HEK293 (cell line): ENCODE results near the gene XDH.

Experiments used
- CTCF ChIA-PET: fragments of 350-600 bp; formaldehyde crosslinking; extraction: SDS; loops from one replicate; lab custom pipeline; 2021; ENCODE audit warnings: antibody characterized with exemption; lab: Yijun Ruan, JAX
- POLR2A ChIA-PET: fragments of 300-600 bp; formaldehyde crosslinking; extraction: SDS; loops from one replicate; lab custom pipeline; 2020; ENCODE audit warnings: antibody characterized with exemption, inconsistent platforms; lab: Yijun Ruan, JAX
- H3K27ac ChIP-seq: fragments of 200-500 bp; sonication (Bioruptor generic); 2 replicates; pipeline ENCODE4 v1.5.1; 2014; ENCODE audit warnings: low read depth, low read length, control low read depth, inconsistent platforms; ENCODE audit errors: extremely low read depth
- H3K36me3 ChIP-seq, 2 experiments: fragments of 200-500 bp in 1 of 2; sonication (Bioruptor generic) in 1 of 2; 1 replicate in 1 of 2; 2 replicates in 1 of 2; pipeline ENCODE4 v1.5.1; 2014 to 2017; ENCODE audit warnings: inconsistent platforms in 2 of 2, low read length in 2 of 2; ENCODE audit not compliant: control insufficient read depth in 2 of 2, insufficient read depth in 1 of 2
- H3K4me1 ChIP-seq: fragments of 200-500 bp; sonication (Bioruptor generic); 2 replicates; pipeline ENCODE4 v1.5.1; 2014; ENCODE audit warnings: mild to moderate bottlenecking, low read length, inconsistent platforms; ENCODE audit not compliant: control insufficient read depth, insufficient read depth
- H3K4me3 ChIP-seq: 2 replicates; pipeline ENCODE4 v1.5.1; 2011; ENCODE audit warnings: low read depth, mild to moderate bottlenecking, control low read depth, low read length, moderate library complexity
- H3K9me3 ChIP-seq: fragments of 200-500 bp; sonication (Bioruptor generic); 2 replicates; pipeline ENCODE4 v1.5.1; 2014; ENCODE audit warnings: low read depth, low read length, inconsistent platforms; ENCODE audit not compliant: control insufficient read depth, insufficient read depth
- ELK4 ChIP-seq: IDR thresholded peaks from 2 replicates; pipeline ENCODE4 v1.6.1; 2011; ENCODE audit warnings: mild to moderate bottlenecking, low read depth, low read length, borderline replicate concordance
- HOXD13 ChIP-seq: sonication (generic); formaldehyde crosslinking; IDR thresholded peaks from 2 replicates; pipeline ENCODE4 v1.8.0; 2022; ENCODE audit warnings: missing genetic modification reagents, borderline replicate concordance
- IKZF3 ChIP-seq: fragments of 450-650 bp; IDR thresholded peaks from 2 replicates; pipeline ENCODE4 v1.5.0; 2018; ENCODE audit warnings: missing biosample characterization, mild to moderate bottlenecking, missing genetic modification characterization, moderate library complexity
- PRDM2 ChIP-seq: fragments of 450-650 bp; formaldehyde crosslinking; IDR thresholded peaks from 2 replicates; pipeline ENCODE4 v1.5.1; 2016; ENCODE audit warnings: missing biosample characterization, missing genetic modification characterization, borderline replicate concordance
- SP3 ChIP-seq: fragments of 450-650 bp; formaldehyde crosslinking; IDR thresholded peaks from 2 replicates; pipeline ENCODE4 v1.5.1; 2016; ENCODE audit warnings: missing biosample characterization, missing genetic modification characterization
- ZBTB44 ChIP-seq: fragments of 450-650 bp; IDR thresholded peaks from 2 replicates; pipeline ENCODE4 v1.5.1; 2018; ENCODE audit warnings: missing biosample characterization, mild to moderate bottlenecking, missing genetic modification characterization
- ZIC2 ChIP-seq: fragments of 450-650 bp; formaldehyde crosslinking; IDR thresholded peaks from 2 replicates; pipeline ENCODE4 v1.5.1; 2016; ENCODE audit warnings: missing biosample characterization, missing genetic modification characterization
- ZNF114 ChIP-seq: fragments of 450-650 bp; formaldehyde crosslinking; IDR thresholded peaks from 2 replicates; pipeline ENCODE4 v1.5.0; 2017; ENCODE audit warnings: missing biosample characterization, missing genetic modification characterization
- ZNF2 ChIP-seq: fragments of 450-650 bp; formaldehyde crosslinking; IDR thresholded peaks from 2 replicates; pipeline ENCODE4 v1.5.1; 2016; ENCODE audit warnings: missing biosample characterization, missing genetic modification characterization
- ZNF302 ChIP-seq: fragments of 450-650 bp; formaldehyde crosslinking; IDR thresholded peaks from 2 replicates; pipeline ENCODE4 v1.5.1; 2016; ENCODE audit warnings: missing biosample characterization, missing genetic modification characterization, low read depth
- ZNF311 ChIP-seq: fragments of 450-650 bp; formaldehyde crosslinking; IDR thresholded peaks from 2 replicates; pipeline ENCODE4 v1.5.1; 2017; ENCODE audit warnings: missing biosample characterization, missing genetic modification characterization, borderline replicate concordance
- ZNF354C ChIP-seq: fragments of 450-650 bp; formaldehyde crosslinking; IDR thresholded peaks from 2 replicates; pipeline ENCODE4 v1.5.1; 2016; ENCODE audit warnings: missing biosample characterization, missing genetic modification characterization, low read depth, borderline replicate concordance
- ZNF37A ChIP-seq: fragments of 450-650 bp; IDR thresholded peaks from 2 replicates; pipeline ENCODE4 v1.5.1; 2018; ENCODE audit warnings: missing biosample characterization, missing genetic modification characterization
- ZNF473 ChIP-seq: fragments of 450-650 bp; formaldehyde crosslinking; IDR thresholded peaks from 2 replicates; pipeline ENCODE4 v1.5.1; 2017; ENCODE audit warnings: missing biosample characterization, missing genetic modification characterization
- ZNF544 ChIP-seq: fragments of 450-650 bp; formaldehyde crosslinking; IDR thresholded peaks from 2 replicates; pipeline ENCODE4 v1.5.0; 2017; ENCODE audit warnings: missing biosample characterization, missing genetic modification characterization
- ZNF571 ChIP-seq: fragments of 450-650 bp; formaldehyde crosslinking; IDR thresholded peaks from 2 replicates; pipeline ENCODE4 v1.5.0; 2017; ENCODE audit warnings: missing biosample characterization, missing genetic modification characterization
- ZNF600 ChIP-seq: fragments of 450-650 bp; formaldehyde crosslinking; IDR thresholded peaks from 2 replicates; pipeline ENCODE4 v1.5.1; 2016; ENCODE audit warnings: missing biosample characterization, missing genetic modification characterization
- ZNF747 ChIP-seq: fragments of 450-650 bp; formaldehyde crosslinking; IDR thresholded peaks from 2 replicates; pipeline ENCODE4 v1.5.1; 2016; ENCODE audit warnings: missing biosample characterization, missing genetic modification characterization
- ZSCAN18 ChIP-seq: fragments of 450-650 bp; formaldehyde crosslinking; IDR thresholded peaks from 2 replicates; pipeline ENCODE4 v1.5.1; 2016; ENCODE audit warnings: missing biosample characterization, missing genetic modification characterization

XDH gene

GRCh38 chr2:31331156-31331555, 83.4 kb downstream of the XDH start:
- Histone ChIP-seq H3K4me3 (no peak overlapping the region), H3K27ac (no peak overlapping the region), H3K9me3 (no peaks in the 10 kb centered on the region)
- CTCF ChIA-PET, result interaction anchor here (0.6 to 7.5 kb wide), 5 partner anchors 247 to 1166 kb away, joined by 3 to 114 read pairs (median 5); no protein-coding TSS in a partner anchor
- TF ChIP-seq HOXD13 (CRISPR knock-in tag) (no peak), ELK4 (no peak), IKZF3 (tag by site-specific recombination) (no peak), ZNF600 (tag by site-specific recombination) (no peak), ZSCAN18 (tag by site-specific recombination) (no peak), ZNF544 (no peak), ZNF354C (tag by site-specific recombination) (no peak), ZNF311 (tag by site-specific recombination) (no peak), ZNF2 (tag by site-specific recombination) (no peak), ZBTB44 (tag by site-specific recombination) (no peak), ZNF571 (tag by site-specific recombination) (no peak), ZNF37A (tag by site-specific recombination) (no peak), ZIC2 (tag by site-specific recombination) (no peak), ZNF473 (tag by site-specific recombination) (no peak), PRDM2 (tag by site-specific recombination) (no peak), SP3 (no peak), ZNF747 (tag by site-specific recombination) (no peak), ZNF302 (tag by site-specific recombination) (no peak), ZNF114 (tag by site-specific recombination) (no peak)
- TF ChIP-seq, all 188 proteins: peak for 0
- Histone ChIP-seq H3K4me1 (peaks cover 16% of the 10 kb centered on the region), H3K36me3 (no peaks in the 10 kb centered on the region)
- POLR2A ChIA-PET, result no interaction called here
